IMR-90 (cell line): ENCODE measurements around the gene PNPLA5. TPM values are rescaled to one million over a fixed set of nuclear protein-coding genes. Genes with fewer than 3 reads are reported as not detected.

Experiments used
- ATAC-seq: fragments of 200-7000 bp; cut with Tn5 transposase; 2 replicates; pipeline ENCODE4 v1.9.1; 2020; ENCODE audit warnings: low read depth, mild to moderate bottlenecking, moderate library complexity
- BruUV-seq: library from RNA; stranded (reverse); fragments of 400-500 nt; replicated peaks from 2 replicates; lab custom pipeline; 2021; lab: Mats Ljungman, UMichigan
- CTCF ChIA-PET: fragments of 300-600 bp; formaldehyde crosslinking; extraction: SDS; loops from one replicate; lab custom pipeline; 2021; ENCODE audit warnings: antibody characterized with exemption; lab: Yijun Ruan, JAX
- POLR2A ChIA-PET: fragments of 300-600 bp; sonication (Branson Sonifier 250); formaldehyde crosslinking; loops from one replicate; lab custom pipeline; 2022; ENCODE audit warnings: antibody characterized with exemption; ENCODE audit not compliant: unreplicated experiment; lab: Charles Lee
- DNase-seq: peaks from one replicate; pipeline ENCODE4 v3.0.0; 2013
- H2AFZ ChIP-seq: replicated peaks from 2 replicates; pipeline ENCODE3; 2013; ENCODE audit warnings: low read length, mild to moderate bottlenecking; ENCODE audit not compliant: poor library complexity
- H2AK5ac ChIP-seq: 2 replicates; pipeline ENCODE4 v1.6.1; 2013; ENCODE audit warnings: low read depth, low read length, inconsistent platforms
- H2AK9ac ChIP-seq: replicated peaks from 2 replicates; pipeline ENCODE3; 2013; ENCODE audit warnings: mild to moderate bottlenecking, low read depth, low read length, moderate library complexity; ENCODE audit not compliant: poor library complexity
- H2BK120ac ChIP-seq: 2 replicates; pipeline ENCODE4 v1.6.1; 2013; ENCODE audit warnings: low read depth, low read length, inconsistent platforms
- H2BK15ac ChIP-seq: 3 replicates; pipeline ENCODE4 v1.6.1; 2013; ENCODE audit warnings: low read depth, low read length, inconsistent platforms
- H2BK20ac ChIP-seq: 2 replicates; pipeline ENCODE4 v1.6.1; 2013; ENCODE audit warnings: low read depth, mild to moderate bottlenecking, inconsistent platforms, low read length, moderate library complexity
- H2BK5ac ChIP-seq: 2 replicates; pipeline ENCODE4 v1.6.1; 2013; ENCODE audit warnings: mild to moderate bottlenecking, low read depth, low read length, inconsistent platforms; ENCODE audit not compliant: poor library complexity, severe bottlenecking
- H3K14ac ChIP-seq: replicated peaks from 2 replicates; pipeline ENCODE4 v1.6.1; 2013; ENCODE audit warnings: low read depth, low read length, inconsistent platforms
- H3K18ac ChIP-seq: 2 replicates; pipeline ENCODE4 v1.6.1; 2013; ENCODE audit warnings: low read depth, low read length, control low read depth
- H3K23ac ChIP-seq: 2 replicates; pipeline ENCODE4 v1.6.1; 2013; ENCODE audit warnings: low read depth, low read length, inconsistent platforms
- H3K27ac ChIP-seq: 2 replicates; pipeline ENCODE4 v1.5.1; 2013; ENCODE audit warnings: mild to moderate bottlenecking, control low read depth, low read length; ENCODE audit not compliant: insufficient read depth
- H3K27me3 ChIP-seq: 2 replicates; pipeline ENCODE4 v1.6.1; 2013; ENCODE audit warnings: low read length; ENCODE audit not compliant: control insufficient read depth, insufficient read depth
- H3K36me3 ChIP-seq: 2 replicates; pipeline ENCODE4 v1.6.1; 2013; ENCODE audit warnings: low read length, mixed read lengths; ENCODE audit not compliant: control insufficient read depth, insufficient read depth
- H3K4ac ChIP-seq: 2 replicates; pipeline ENCODE4 v1.6.1; 2013; ENCODE audit warnings: low read depth, low read length, inconsistent platforms
- H3K4me1 ChIP-seq: 2 replicates; pipeline ENCODE4 v1.6.1; 2013; ENCODE audit warnings: low read length, mixed read lengths; ENCODE audit not compliant: control insufficient read depth, insufficient read depth
- H3K4me2 ChIP-seq: 2 replicates; pipeline ENCODE4 v1.6.1; 2013; ENCODE audit warnings: low read depth, mild to moderate bottlenecking, control low read depth, low read length, moderate library complexity
- H3K4me3 ChIP-seq: 2 replicates; pipeline ENCODE4 v1.5.1; 2013; ENCODE audit warnings: low read depth, mild to moderate bottlenecking, control low read depth, low read length, moderate library complexity; ENCODE audit not compliant: insufficient read depth
- H3K56ac ChIP-seq: 2 replicates; pipeline ENCODE4 v1.6.1; 2013; ENCODE audit warnings: low read length, inconsistent platforms; ENCODE audit not compliant: insufficient read depth; ENCODE audit errors: extremely low read depth
- H3K79me1 ChIP-seq, 2 experiments: 2 replicates each; pipeline ENCODE4 v1.6.1; 2013; ENCODE audit warnings: low read length in 2 of 2, inconsistent platforms in 1 of 2, low read depth in 1 of 2
- H3K9ac ChIP-seq: 2 replicates; pipeline ENCODE4 v1.6.1; 2013; ENCODE audit warnings: low read depth, low read length, control low read depth
- H3K9me1 ChIP-seq: 2 replicates; pipeline ENCODE4 v1.6.1; 2013; ENCODE audit warnings: low read length, inconsistent platforms; ENCODE audit not compliant: insufficient read depth
- H3K9me3 ChIP-seq: 2 replicates; pipeline ENCODE4 v1.6.1; 2013; ENCODE audit warnings: low read length; ENCODE audit not compliant: control insufficient read depth, insufficient read depth
- H4K20me1 ChIP-seq: 2 replicates; pipeline ENCODE4 v1.6.1; 2013; ENCODE audit warnings: low read length, inconsistent platforms; ENCODE audit not compliant: insufficient read depth
- H4K5ac ChIP-seq: 2 replicates; pipeline ENCODE4 v1.6.1; 2013; ENCODE audit warnings: mild to moderate bottlenecking, low read depth, low read length, control low read depth
- H4K8ac ChIP-seq, 2 experiments: 2 replicates each; pipeline ENCODE4 v1.6.1; 2013; ENCODE audit warnings: low read depth in 2 of 2, low read length in 2 of 2, control low read depth in 1 of 2, inconsistent platforms in 1 of 2
- H4K91ac ChIP-seq: 2 replicates; pipeline ENCODE4 v1.6.1; 2013; ENCODE audit warnings: low read depth, low read length, inconsistent platforms; ENCODE audit not compliant: insufficient read depth
- BHLHE40 ChIP-seq: fragments of 150-350 bp; IDR thresholded peaks from 2 replicates; pipeline ENCODE4 v1.6.1; 2016; ENCODE audit warnings: mild to moderate bottlenecking, low read depth, low read length
- CEBPB ChIP-seq: IDR thresholded peaks from 2 replicates; pipeline ENCODE4 v1.6.1; 2012; ENCODE audit warnings: low read depth, low read length, improper control_type of control experiment
- CHD1 ChIP-seq: IDR thresholded peaks from 2 replicates; pipeline ENCODE4 v1.6.1; 2012; ENCODE audit warnings: low read depth, low read length, improper control_type of control experiment
- FOS ChIP-seq: fragments of 150-350 bp; IDR thresholded peaks from 2 replicates; pipeline ENCODE4 v1.6.1; 2016; ENCODE audit warnings: low read depth, low read length
- MAFK ChIP-seq: IDR thresholded peaks from 2 replicates; pipeline ENCODE4 v1.6.1; 2012; ENCODE audit warnings: low read depth, low read length, improper control_type of control experiment
- MAZ ChIP-seq: IDR thresholded peaks from 2 replicates; pipeline ENCODE4 v1.6.1; 2012; ENCODE audit warnings: low read depth, mild to moderate bottlenecking, low read length, improper control_type of control experiment, moderate library complexity, borderline replicate concordance
- MXI1 ChIP-seq: IDR thresholded peaks from 2 replicates; pipeline ENCODE4 v1.6.1; 2012; ENCODE audit warnings: low read depth, mild to moderate bottlenecking, low read length, moderate library complexity, borderline replicate concordance
- NFE2L2 ChIP-seq: fragments of 150-350 bp; IDR thresholded peaks from 2 replicates; pipeline ENCODE4 v1.6.1; 2016; ENCODE audit warnings: low read depth, mild to moderate bottlenecking, low read length
- POLR2A ChIP-seq: IDR thresholded peaks from 2 replicates; pipeline ENCODE4 v1.6.1; 2012; ENCODE audit warnings: mild to moderate bottlenecking, low read depth, low read length
- RAD21 ChIP-seq: IDR thresholded peaks from 2 replicates; pipeline ENCODE4 v1.6.1; 2012; ENCODE audit warnings: low read length, improper control_type of control experiment
- RCOR1 ChIP-seq: IDR thresholded peaks from 2 replicates; pipeline ENCODE4 v1.6.1; 2012; ENCODE audit warnings: mild to moderate bottlenecking, low read length, improper control_type of control experiment; ENCODE audit not compliant: insufficient replicate concordance
- RFX5 ChIP-seq: IDR thresholded peaks from 2 replicates; pipeline ENCODE4 v1.8.0; 2012; ENCODE audit warnings: low read depth, mild to moderate bottlenecking, low read length, moderate library complexity
- WGBS, 2 experiments: methylation state at CpG; one replicate each; pipeline versions ENCODE4 v1.1.5 to v1.1.7; 2013; ENCODE audit warnings: missing lambda C conversion rate in 2 of 2; ENCODE audit not compliant: insufficient read length in 1 of 2; ENCODE audit errors: extremely low coverage in 2 of 2; 5-methylcytosine and 5-hydroxymethylcytosine counted together
- dilution Hi-C: fragments of 300-500 bp; cut with HindIII; formaldehyde crosslinking; loops from one replicate; pipeline ENCODE4 v1.14.3; 2018; ENCODE audit warnings: low sequenced_read_pairs; ENCODE audit not compliant: unreplicated experiment
- in situ Hi-C: fragments of 300-500 bp; cut with MboI; formaldehyde crosslinking; loops from 3 replicates; pipeline ENCODE4 v1.14.3; 2019; ENCODE audit warnings: low sequenced_read_pairs, inconsistent platforms, mixed read lengths
- intact Hi-C: fragments of 100-400 bp; cut with micrococcal nuclease; formaldehyde crosslinking; loops from 2 replicates; pipeline ENCODE4 v1.10.0; 2022
- polyA plus RNA-seq, 3 experiments: library from polyadenylated mRNA; depleted of rRNA; stranded (reverse); fragments of >200 nt; gene quantifications; 2 replicates each; pipeline ENCODE4 v1.2.3, GENCODE V29; 2012; ENCODE audit warnings: low replicate concordance in 1 of 3
- total RNA-seq: library from RNA; depleted of rRNA; stranded (reverse); fragments of >200 nt; gene quantifications from 2 replicates; pipeline ENCODE4 v1.2.3, GENCODE V29; 2012
- TF ChIP-seq, protein P1 (sequence below): fragments of 150-350 bp; IDR thresholded peaks from 2 replicates; pipeline ENCODE4 v1.6.1; 2016; ENCODE audit warnings: low read depth, mild to moderate bottlenecking, low read length, moderate library complexity, borderline replicate concordance
- TF ChIP-seq, protein P2 (sequence below): fragments of 150-350 bp; IDR thresholded peaks from 2 replicates; pipeline ENCODE4 v1.6.1; 2017; ENCODE audit warnings: mild to moderate bottlenecking, antibody characterized with exemption, low read length, low read depth
- TF ChIP-seq, protein P3 (sequence below): conservative IDR thresholded peaks from 2 replicates; pipeline ENCODE4 v1.5.1; 2012; ENCODE audit warnings: mild to moderate bottlenecking, low read depth, low read length, improper control_type of control experiment

The PNPLA5 gene
- total and polyA plus RNA-seq, 2 of the 4 experiments (the other 2 are of a cell fraction), result 0.18 to 0.44 TPM

DNA sequence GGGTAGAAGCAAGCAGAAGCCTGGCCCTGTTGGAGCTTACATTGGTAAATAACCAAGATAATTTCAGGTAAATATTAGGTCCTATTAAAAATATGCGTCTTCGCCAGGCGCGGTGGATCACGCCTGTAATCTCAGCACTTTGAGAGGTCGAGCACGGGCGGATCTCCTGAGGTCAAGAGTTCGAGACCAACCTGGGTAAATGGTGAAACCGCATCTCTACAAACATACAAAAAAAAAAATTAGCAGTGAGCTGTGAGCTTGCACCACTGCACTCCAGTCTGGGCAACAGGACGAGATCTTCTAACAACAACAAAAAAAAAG lies 29.0 kb downstream of the PNPLA5 start:
- no peak overlapping the region; the same call in 1 of the 2 replicates for H3K4me3 ChIP-seq
- no peak overlapping the region for H4K8ac ChIP-seq
- no peaks in the 10 kb centered on the region for H4K20me1 ChIP-seq
- no peak overlapping the region for H3K14ac ChIP-seq
- TF ChIP-seq RFX5 (no peak), MAZ (no peak), RAD21 (no peak), CHD1 (no peak), FOS (no peak), CEBPB (no peak), MXI1 (no peak), RCOR1 (no peak), POLR2A (no peak), MAFK (no peak), BHLHE40 (no peak), NFE2L2 (no peak)
- TF ChIP-seq, protein P1, sequence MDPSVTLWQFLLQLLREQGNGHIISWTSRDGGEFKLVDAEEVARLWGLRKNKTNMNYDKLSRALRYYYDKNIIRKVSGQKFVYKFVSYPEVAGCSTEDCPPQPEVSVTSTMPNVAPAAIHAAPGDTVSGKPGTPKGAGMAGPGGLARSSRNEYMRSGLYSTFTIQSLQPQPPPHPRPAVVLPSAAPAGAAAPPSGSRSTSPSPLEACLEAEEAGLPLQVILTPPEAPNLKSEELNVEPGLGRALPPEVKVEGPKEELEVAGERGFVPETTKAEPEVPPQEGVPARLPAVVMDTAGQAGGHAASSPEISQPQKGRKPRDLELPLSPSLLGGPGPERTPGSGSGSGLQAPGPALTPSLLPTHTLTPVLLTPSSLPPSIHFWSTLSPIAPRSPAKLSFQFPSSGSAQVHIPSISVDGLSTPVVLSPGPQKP, result no peak
- TF ChIP-seq, protein P2, sequence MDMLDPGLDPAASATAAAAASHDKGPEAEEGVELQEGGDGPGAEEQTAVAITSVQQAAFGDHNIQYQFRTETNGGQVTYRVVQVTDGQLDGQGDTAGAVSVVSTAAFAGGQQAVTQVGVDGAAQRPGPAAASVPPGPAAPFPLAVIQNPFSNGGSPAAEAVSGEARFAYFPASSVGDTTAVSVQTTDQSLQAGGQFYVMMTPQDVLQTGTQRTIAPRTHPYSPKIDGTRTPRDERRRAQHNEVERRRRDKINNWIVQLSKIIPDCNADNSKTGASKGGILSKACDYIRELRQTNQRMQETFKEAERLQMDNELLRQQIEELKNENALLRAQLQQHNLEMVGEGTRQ, result no peak
- TF ChIP-seq, protein P3, sequence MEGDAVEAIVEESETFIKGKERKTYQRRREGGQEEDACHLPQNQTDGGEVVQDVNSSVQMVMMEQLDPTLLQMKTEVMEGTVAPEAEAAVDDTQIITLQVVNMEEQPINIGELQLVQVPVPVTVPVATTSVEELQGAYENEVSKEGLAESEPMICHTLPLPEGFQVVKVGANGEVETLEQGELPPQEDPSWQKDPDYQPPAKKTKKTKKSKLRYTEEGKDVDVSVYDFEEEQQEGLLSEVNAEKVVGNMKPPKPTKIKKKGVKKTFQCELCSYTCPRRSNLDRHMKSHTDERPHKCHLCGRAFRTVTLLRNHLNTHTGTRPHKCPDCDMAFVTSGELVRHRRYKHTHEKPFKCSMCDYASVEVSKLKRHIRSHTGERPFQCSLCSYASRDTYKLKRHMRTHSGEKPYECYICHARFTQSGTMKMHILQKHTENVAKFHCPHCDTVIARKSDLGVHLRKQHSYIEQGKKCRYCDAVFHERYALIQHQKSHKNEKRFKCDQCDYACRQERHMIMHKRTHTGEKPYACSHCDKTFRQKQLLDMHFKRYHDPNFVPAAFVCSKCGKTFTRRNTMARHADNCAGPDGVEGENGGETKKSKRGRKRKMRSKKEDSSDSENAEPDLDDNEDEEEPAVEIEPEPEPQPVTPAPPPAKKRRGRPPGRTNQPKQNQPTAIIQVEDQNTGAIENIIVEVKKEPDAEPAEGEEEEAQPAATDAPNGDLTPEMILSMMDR, result no peak
- no peak overlapping the region for H3K9ac ChIP-seq
- H3K18ac ChIP-seq, result no peak overlapping the region
- dilution Hi-C loops (no loop called here), intact Hi-C loops (no loop called here), in situ Hi-C loops (no loop called here)
- peaks cover 6% of the 10 kb centered on the region for H3K27me3 ChIP-seq
- no peaks in the 10 kb centered on the region; a peak in 1 of 4 replicates for H3K79me1 ChIP-seq
- no peak overlapping the region for H4K5ac ChIP-seq
- H3K23ac ChIP-seq, result no peak overlapping the region
- ATAC-seq (no peak), DNase-seq (no peak)
- peak overlapping the region; percentile 74 for H2AFZ ChIP-seq
- ChIA-PET CTCF (interaction anchor here (0.6 kb wide), 1 partner anchor 18 kb away, joined by 3 read pairs; no protein-coding TSS in a partner anchor), POLR2A (no interaction called here)
- H3K27ac ChIP-seq, result no peak overlapping the region
- no peak overlapping the region for H2BK15ac ChIP-seq
- no peaks in the 10 kb centered on the region for H3K4me1 ChIP-seq
- H3K4me2 ChIP-seq, result peak overlapping the region; percentile 65
- no CpG with 5 or more reads among the region's 11 CpGs for WGBS, 2 experiments
- no peak overlapping the region for H2BK20ac ChIP-seq
- H3K4ac ChIP-seq, result no peak overlapping the region
- H2BK5ac ChIP-seq, result no peak overlapping the region
- H2AK5ac ChIP-seq, result no peak overlapping the region
- no peaks in the 10 kb centered on the region for H3K9me1 ChIP-seq
- no peaks in the 10 kb centered on the region for H3K9me3 ChIP-seq
- H4K91ac ChIP-seq, result no peak overlapping the region
- no TSS peak for BruUV-seq
- H3K56ac ChIP-seq, result no peak overlapping the region
- no peaks in the 10 kb centered on the region for H3K36me3 ChIP-seq
- H2AK9ac ChIP-seq, result no peak overlapping the region
- no peak overlapping the region for H2BK120ac ChIP-seq
